Naive B cell (primary cell): ENCODE data around the gene SH2D1A. TPM values are rescaled to one million over a fixed set of nuclear protein-coding genes. Genes with fewer than 3 reads are reported as not detected.
"Not testable (repeated sequence)": the region's sequence is repeated elsewhere in the genome, so short reads cannot be mapped to it uniquely, and the experiment has no call there.

Experiments
- ATAC-seq, 2 donors: fragments of 150-1000 bp; cut with Tn5 transposase; 2 replicates each; pipeline ENCODE4 v1.10.0; 2021; ENCODE audit warnings: low read depth in 2 of 2, mild to moderate bottlenecking in 2 of 2, moderate library complexity in 2 of 2
- DNase-seq: peaks from one replicate; pipeline ENCODE4 v3.0.0; 2022
- H3K27ac Mint-ChIP-seq, 6 donors: one replicate each; pipeline ENCODE4 v1.8.0; 2020 to 2022; ENCODE audit warnings: mild to moderate bottlenecking in 6 of 6, mixed read lengths in 6 of 6, moderate library complexity in 5 of 6, inconsistent platforms in 2 of 6
- H3K27me3 Mint-ChIP-seq, 3 donors: one replicate each; pipeline ENCODE4 v1.8.0; 2021 to 2022; ENCODE audit warnings: mixed read lengths in 3 of 3, mild to moderate bottlenecking in 1 of 3
- H3K36me3 Mint-ChIP-seq, 2 donors: one replicate each; pipeline ENCODE4 v1.8.0; 2020 to 2022; ENCODE audit warnings: mixed read lengths in 2 of 2, inconsistent platforms in 1 of 2, mild to moderate bottlenecking in 1 of 2
- H3K4me1 Mint-ChIP-seq, 3 donors: one replicate each; pipeline ENCODE4 v1.8.0; 2020 to 2022; ENCODE audit warnings: mixed read lengths in 3 of 3, inconsistent platforms in 1 of 3, mild to moderate bottlenecking in 1 of 3, moderate library complexity in 1 of 3
- H3K4me3 Mint-ChIP-seq, 8 donors: one replicate each; pipeline ENCODE4 v1.8.0; 2020 to 2022; ENCODE audit warnings: mild to moderate bottlenecking in 8 of 8, mixed read lengths in 8 of 8, moderate library complexity in 8 of 8, inconsistent platforms in 2 of 8
- H3K9me3 Mint-ChIP-seq, 7 donors: one replicate each; pipeline ENCODE4 v1.8.0; 2020 to 2022; ENCODE audit warnings: mixed read lengths in 7 of 7, mild to moderate bottlenecking in 5 of 7, inconsistent platforms in 2 of 7, moderate library complexity in 1 of 7
- polyA plus RNA-seq, 6 donors: library from polyadenylated mRNA; unstranded; fragments of 300-500 nt; fragmentation: Illumina TruSeq; gene quantifications; one replicate each; pipeline ENCODE4 v1.2.3, GENCODE V29; 2021; ENCODE audit warnings: low read depth in 6 of 6

The SH2D1A gene
- polyA plus RNA-seq, result under 1 TPM in 5 of 6 donors, not detected in 1; 0.11 to 0.93 (median 0.52) TPM

DNA sequence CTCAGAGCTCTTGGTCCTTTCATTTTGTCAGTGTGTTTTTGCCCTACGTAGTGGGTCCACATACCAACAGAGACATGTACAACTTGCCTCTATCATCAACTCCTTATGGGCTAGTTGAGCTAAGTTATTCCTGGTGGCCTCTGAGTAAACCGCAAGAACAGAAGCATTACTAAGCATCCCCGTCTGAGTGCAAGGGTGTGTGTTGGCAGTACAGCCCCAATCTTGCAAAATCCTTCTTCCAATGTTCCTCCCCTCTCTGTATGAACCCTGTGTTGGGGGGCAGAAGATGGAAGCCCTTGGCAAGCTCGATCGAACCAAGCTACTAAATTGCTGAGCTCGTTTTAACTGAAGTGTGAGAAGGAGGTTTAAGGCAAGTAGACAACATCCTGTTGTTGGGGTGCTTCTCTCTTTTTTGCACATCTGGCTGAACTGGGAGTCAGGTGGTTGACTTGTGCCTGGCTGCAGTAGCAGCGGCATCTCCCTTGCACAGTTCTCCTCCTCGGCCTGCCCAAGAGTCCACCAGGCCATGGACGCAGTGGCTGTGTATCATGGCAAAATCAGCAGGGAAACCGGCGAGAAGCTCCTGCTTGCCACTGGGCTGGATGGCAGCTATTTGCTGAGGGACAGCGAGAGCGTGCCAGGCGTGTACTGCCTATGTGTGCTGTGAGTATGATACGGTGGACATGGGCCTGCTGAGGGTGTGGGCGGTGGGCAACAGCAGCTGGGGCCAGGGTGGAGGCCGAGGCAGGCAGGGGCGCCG lies at the start of gene SH2D1A:
SH2D1A (plus strand) TSS at position 447 of the 760 bp plus-strand sequence; CDS start at position 527, 80 bp downstream.
- H3K27ac Mint-ChIP-seq, result no peak within 1 kb of the TSS
- H3K4me1 Mint-ChIP-seq, result no peaks in the 10 kb centered on the region
- no peak for ATAC-seq
- no peaks in the 10 kb centered on the region for H3K27me3 Mint-ChIP-seq
- no peak for DNase-seq
- H3K9me3 Mint-ChIP-seq, result peaks cover 0 to 2% (median 0%) of the 10 kb centered on the region in 7 donors
- no peaks in the 10 kb centered on the region for H3K36me3 Mint-ChIP-seq
- no peak within 1 kb of the TSS for H3K4me3 Mint-ChIP-seq

DNA sequence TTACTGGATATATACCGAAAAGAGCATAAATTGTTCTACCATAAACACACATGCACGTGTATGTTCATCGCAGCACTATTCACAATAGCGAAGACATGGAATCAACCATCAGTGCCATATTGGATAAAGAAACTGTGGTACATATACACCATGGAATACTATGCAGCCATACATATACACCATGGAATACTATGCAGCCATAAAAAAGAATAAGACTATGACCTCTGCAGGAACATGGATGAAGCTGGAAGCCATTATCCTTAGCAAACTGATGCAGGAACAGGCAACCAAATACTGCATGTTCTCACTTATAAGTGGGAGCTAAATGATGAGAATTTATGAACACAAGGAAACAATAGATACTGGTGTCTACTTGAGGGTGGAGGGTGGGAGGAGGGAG lies 47.0 kb upstream of the SH2D1A start:
- H3K4me1 Mint-ChIP-seq, H3K9me3 Mint-ChIP-seq, ATAC-seq, H3K27me3 Mint-ChIP-seq, H3K27ac Mint-ChIP-seq, H3K36me3 Mint-ChIP-seq, H3K4me3 Mint-ChIP-seq, DNase-seq: not testable (repeated sequence)

- Mint-ChIP-seq H3K27ac (no peak overlapping the region), H3K4me3 (no peak overlapping the region), H3K4me1 (no peaks in the 10 kb centered on the region), H3K36me3 (no peaks in the 10 kb centered on the region), H3K27me3 (no peaks in the 10 kb centered on the region), H3K9me3 (peaks cover 0 to 10% (median 3%) of the 10 kb centered on the region in 7 donors)
- ATAC-seq (no peak), DNase-seq (no peak)
These were observed 46.0 kb upstream of the SH2D1A start for GRCh38 chrX:124300405-124300804.

DNA sequence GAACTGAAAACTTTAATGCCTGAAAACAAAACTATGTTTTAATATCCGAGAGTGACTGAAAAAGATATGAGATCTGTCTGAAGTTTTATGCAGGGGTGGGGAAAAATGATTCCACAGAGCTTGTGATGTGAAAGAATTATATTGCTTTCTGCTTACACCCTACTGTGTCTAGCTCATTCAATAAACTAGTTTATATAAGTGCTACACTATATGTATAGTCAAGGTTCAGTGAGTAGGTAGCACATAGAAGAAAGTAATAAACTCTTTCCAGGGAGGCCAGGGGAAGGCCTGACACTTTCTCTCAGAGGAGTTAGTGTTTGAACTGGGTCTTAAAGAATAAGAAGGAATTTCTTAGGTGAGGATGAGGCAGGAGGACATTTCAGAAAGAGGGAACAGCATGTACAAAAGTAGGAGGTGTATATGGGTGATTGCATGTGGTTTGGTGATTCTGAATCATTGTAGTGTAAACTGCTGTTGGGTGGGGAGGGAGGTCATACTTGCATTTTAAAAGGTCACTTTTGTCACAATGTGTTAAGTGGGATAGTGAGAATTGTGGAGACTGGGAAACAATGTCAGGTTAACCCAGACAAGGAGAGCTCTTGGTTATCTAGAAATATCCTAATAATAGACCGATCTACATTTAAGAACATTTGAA lies 39.0 kb upstream of the SH2D1A start:
- no peak overlapping the region for H3K4me3 Mint-ChIP-seq
- peaks cover 5 to 22% (median 7%) of the 10 kb centered on the region in 3 donors for H3K27me3 Mint-ChIP-seq
- H3K36me3 Mint-ChIP-seq, result peaks cover 0 to 7% of the 10 kb centered on the region in 2 donors
- peaks cover 0 to 9% (median 2%) of the 10 kb centered on the region in 7 donors for H3K9me3 Mint-ChIP-seq
- no peak overlapping the region for H3K27ac Mint-ChIP-seq
- H3K4me1 Mint-ChIP-seq, result no peaks in the 10 kb centered on the region
- DNase-seq (no peak), ATAC-seq (no peak)

DNA sequence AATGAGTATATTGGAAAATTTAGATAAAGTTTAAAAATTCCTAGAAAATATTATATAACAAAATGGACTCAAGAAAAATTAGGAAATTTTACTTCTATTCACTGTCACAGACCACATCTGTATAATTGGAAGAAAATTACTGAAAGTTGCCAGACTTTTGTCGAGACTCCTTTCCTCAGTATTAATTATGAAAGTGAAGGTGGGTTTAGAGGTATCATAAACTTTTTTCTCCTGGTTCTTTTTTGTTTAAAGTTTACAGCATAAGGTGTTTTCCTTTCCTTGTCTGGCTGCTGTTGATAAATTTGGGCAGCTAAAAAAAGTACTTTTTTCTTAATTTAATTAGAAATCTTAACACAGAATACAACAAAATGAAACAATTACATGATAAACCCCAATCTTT lies 20.6 kb upstream of the SH2D1A start:
- no peak for DNase-seq
- H3K4me3 Mint-ChIP-seq, result no peak overlapping the region
- H3K27ac Mint-ChIP-seq, result no peak overlapping the region
- H3K27me3 Mint-ChIP-seq, result no peaks in the 10 kb centered on the region
- H3K36me3 Mint-ChIP-seq, result no peaks in the 10 kb centered on the region
- ATAC-seq, result no peak
- H3K4me1 Mint-ChIP-seq, result no peaks in the 10 kb centered on the region
- H3K9me3 Mint-ChIP-seq, result no peaks in the 10 kb centered on the region

DNA sequence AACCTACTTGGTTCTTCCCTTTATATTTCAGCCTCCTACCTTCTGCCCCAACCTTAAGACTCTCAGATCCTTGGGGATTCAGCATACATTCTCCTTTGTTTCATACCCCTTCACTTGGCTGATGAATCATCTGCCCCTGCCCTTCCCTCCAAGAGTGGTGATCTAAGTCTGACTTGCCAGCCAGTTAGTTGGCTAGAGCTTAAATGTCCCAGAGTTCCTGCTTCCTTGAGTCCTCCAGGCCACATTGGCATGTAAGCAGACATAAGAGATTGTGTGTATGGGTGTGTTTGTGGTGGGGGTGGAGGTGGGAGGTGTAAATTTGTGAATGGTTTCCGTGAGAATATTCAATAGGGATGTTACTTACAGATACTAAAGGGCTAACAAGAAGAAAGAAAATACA lies 17.6 kb upstream of the SH2D1A start:
- no peak for ATAC-seq
- Mint-ChIP-seq H3K9me3 (peaks cover 0 to 2% (median 0%) of the 10 kb centered on the region in 7 donors), H3K27ac (peak overlapping the region in 2 of 6 donors; percentile 66 to 69), H3K27me3 (no peaks in the 10 kb centered on the region), H3K4me1 (no peaks in the 10 kb centered on the region), H3K36me3 (no peaks in the 10 kb centered on the region), H3K4me3 (peak overlapping the region in 1 of 8 donors; percentile 32)
- DNase-seq, result no peak

DNA sequence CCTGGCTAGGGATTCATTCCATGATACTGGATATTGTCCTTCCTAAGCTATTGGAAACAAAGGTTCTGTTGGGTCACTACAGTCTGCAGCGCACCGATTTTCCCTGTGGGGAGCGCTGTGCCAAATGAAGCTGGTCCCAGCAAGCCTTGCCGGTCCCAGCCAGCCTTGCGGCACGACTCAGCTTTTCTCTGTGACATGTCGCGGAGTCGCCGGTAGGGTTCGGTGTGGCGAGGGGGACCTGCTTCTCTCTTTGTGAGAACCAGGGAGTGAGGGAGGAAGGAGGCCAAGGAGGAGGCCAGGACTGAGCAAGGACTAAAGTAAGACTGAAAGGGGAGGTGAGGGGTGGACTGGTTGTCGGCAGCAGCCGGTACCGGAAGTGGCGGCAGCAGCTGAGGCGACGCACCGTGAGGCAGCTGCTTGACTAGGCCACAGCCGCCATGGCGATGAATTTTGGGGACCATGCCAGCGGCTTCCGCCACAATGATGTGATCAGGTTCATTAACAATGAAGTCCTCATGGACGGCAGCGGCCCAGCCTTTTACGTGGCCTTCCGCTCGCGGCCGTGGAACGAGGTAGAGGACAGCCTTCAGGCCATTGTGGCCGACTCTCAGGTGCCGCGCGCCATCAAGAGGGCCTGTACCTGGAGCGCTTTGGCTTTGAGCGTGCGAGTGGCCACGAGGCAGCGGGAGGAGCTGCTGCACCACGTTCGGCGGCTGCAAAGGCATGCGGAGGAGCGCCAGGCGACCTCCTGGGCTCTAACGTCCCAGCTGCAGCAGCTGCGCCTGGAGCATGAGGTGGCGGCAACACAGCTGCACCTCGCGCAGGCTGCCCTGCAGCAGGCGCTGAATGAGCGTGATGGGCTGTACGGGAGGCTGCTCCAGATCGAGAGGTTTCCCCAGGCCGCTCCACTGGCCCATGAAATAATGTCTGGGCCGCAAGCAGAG lies 13.6 kb upstream of the SH2D1A start, which contains the start of gene TEX13D:
TEX13D (plus strand) TSS at position 180 of the 944 bp plus-strand sequence; CDS start at position 438, 258 bp downstream.
- Mint-ChIP-seq H3K36me3 (no peaks in the 10 kb centered on the region), H3K4me3 (no peak within 1 kb of the TSS), H3K4me1 (peaks cover 0 to 7% (median 0%) of the 10 kb centered on the region in 3 donors), H3K9me3 (peaks cover 0 to 2% (median 0%) of the 10 kb centered on the region in 7 donors), H3K27me3 (no peaks in the 10 kb centered on the region), H3K27ac (peak within 1 kb of the TSS in 1 of 6 donors; percentile 72)
- DNase-seq (no peak), ATAC-seq (no peak)

- Mint-ChIP-seq H3K27me3 (no peaks in the 10 kb centered on the region), H3K9me3 (peaks cover 0 to 2% (median 0%) of the 10 kb centered on the region in 7 donors), H3K4me1 (peaks cover 0 to 7% (median 0%) of the 10 kb centered on the region in 3 donors), H3K27ac (no peak overlapping the region), H3K4me3 (no peak overlapping the region), H3K36me3 (no peaks in the 10 kb centered on the region)
- DNase-seq (no peak), ATAC-seq (no peak)
These were observed 12.5 kb upstream of the SH2D1A start for GRCh38 chrX:124333862-124334261.

GRCh38 chrX:124334555-124334954 lies 11.8 kb upstream of the SH2D1A start:
- not testable (repeated sequence) for ATAC-seq, H3K9me3 Mint-ChIP-seq, H3K27ac Mint-ChIP-seq, H3K36me3 Mint-ChIP-seq, H3K4me3 Mint-ChIP-seq, DNase-seq, H3K27me3 Mint-ChIP-seq, H3K4me1 Mint-ChIP-seq

- Mint-ChIP-seq H3K4me3 (no peak overlapping the region), H3K27me3 (no peaks in the 10 kb centered on the region), H3K36me3 (no peaks in the 10 kb centered on the region), H3K27ac (no peak overlapping the region), H3K9me3 (peaks cover 0 to 2% (median 0%) of the 10 kb centered on the region in 7 donors), H3K4me1 (peaks cover 0 to 7% (median 0%) of the 10 kb centered on the region in 3 donors)
- ATAC-seq (no peak), DNase-seq (no peak)
These were observed 10.8 kb upstream of the SH2D1A start for GRCh38 chrX:124335598-124335997.

GRCh38 chrX:124337916-124338315 lies 8.4 kb upstream of the SH2D1A start:
- ATAC-seq (no peak), DNase-seq (no peak)
- Mint-ChIP-seq H3K9me3 (no peaks in the 10 kb centered on the region), H3K4me1 (peaks cover 0 to 7% (median 0%) of the 10 kb centered on the region in 3 donors), H3K4me3 (no peak overlapping the region), H3K27me3 (no peaks in the 10 kb centered on the region), H3K27ac (no peak overlapping the region), H3K36me3 (no peaks in the 10 kb centered on the region)

DNA sequence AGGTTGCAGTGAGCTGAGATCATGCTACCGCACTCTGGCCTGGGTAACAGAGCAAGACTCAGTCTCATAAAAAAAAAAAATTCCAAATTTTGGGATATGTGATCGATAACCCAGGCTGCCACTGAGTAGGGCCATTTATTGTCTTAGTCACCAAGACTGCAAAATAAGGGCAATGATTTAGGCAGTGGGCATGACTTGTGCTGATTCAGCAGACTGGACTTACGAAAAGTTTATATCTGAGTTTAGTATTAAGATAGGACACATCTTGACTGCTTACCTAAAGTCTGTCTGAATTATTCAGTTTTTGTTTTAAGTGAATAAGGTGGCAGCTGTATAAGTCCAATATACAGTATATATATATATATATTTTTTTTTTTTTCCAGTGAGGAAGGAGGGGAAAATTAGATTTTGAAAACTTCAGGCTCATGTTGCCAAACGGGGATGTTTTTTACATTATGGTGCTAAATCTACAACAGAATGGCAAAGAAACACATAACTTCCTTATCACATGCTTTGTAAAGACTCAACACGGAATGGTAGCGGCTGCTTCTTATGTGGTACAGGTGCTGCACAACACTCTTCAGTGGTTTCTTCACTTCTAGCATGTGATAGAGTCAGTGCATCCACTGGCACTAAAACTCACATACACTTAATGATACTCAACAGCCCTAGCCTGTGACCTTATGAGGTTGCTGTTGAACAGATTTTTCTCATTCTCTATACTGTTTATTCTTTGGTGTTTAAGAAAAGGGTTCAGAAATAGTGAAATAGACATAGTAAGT lies 7.4 kb upstream of the SH2D1A start:
- Mint-ChIP-seq H3K4me1 (peaks cover 0 to 7% (median 0%) of the 10 kb centered on the region in 3 donors), H3K4me3 (no peak overlapping the region)
- no peak for ATAC-seq

More for the DNA sequence above, 7.4 kb upstream of the SH2D1A start:
- H3K36me3 Mint-ChIP-seq, result no peaks in the 10 kb centered on the region
- DNase-seq, result no peak
- H3K27ac Mint-ChIP-seq, result no peak overlapping the region
- H3K9me3 Mint-ChIP-seq, result no peaks in the 10 kb centered on the region
- H3K27me3 Mint-ChIP-seq, result no peaks in the 10 kb centered on the region
